CD14-positive monocyte (primary cell): Measurements from ENCODE around the gene SLC22A17. TPM values are rescaled to one million over a fixed set of nuclear protein-coding genes. Genes with fewer than 3 reads are reported as not detected.
"Not testable (repeated sequence)": the region's sequence is repeated elsewhere in the genome, so short reads cannot be mapped to it uniquely, and the experiment has no call there.

ENCODE experiments used
- DNase-seq, 3 donors: peaks; one replicate each; pipeline ENCODE4 v3.0.0-alpha.2; 2011 to 2022
- H2AFZ ChIP-seq: 2 replicates; pipeline ENCODE4 v1.6.0; 2012; ENCODE audit warnings: mild to moderate bottlenecking, low read depth, low read length, inconsistent platforms; ENCODE audit not compliant: insufficient read depth, poor library complexity, severe bottlenecking
- H3K27ac ChIP-seq, 2 donors: 1 replicate in 1 of 2; 2 replicates in 1 of 2; pipeline ENCODE4 v1.5.1; 2012 to 2013; ENCODE audit warnings: low read length in 2 of 2, control low read depth in 1 of 2, inconsistent platforms in 1 of 2, low read depth in 1 of 2, mild to moderate bottlenecking in 1 of 2
- H3K27me3 ChIP-seq, 2 donors: one replicate each; pipeline versions ENCODE4 v1.6.0 to v1.6.1; 2011 to 2013; ENCODE audit warnings: low read length in 2 of 2; ENCODE audit not compliant: control insufficient read depth in 2 of 2, insufficient read depth in 2 of 2
- H3K36me3 ChIP-seq, 2 donors: replicated peaks in 1 of 2; 1 replicate in 1 of 2; 2 replicates in 1 of 2; pipeline versions ENCODE4 v1.5.1 to v1.6.1; 2012 to 2013; ENCODE audit warnings: low read length in 2 of 2, control low read depth in 1 of 2, inconsistent platforms in 1 of 2, mild to moderate bottlenecking in 1 of 2; ENCODE audit not compliant: insufficient read depth in 2 of 2, control insufficient read depth in 1 of 2
- H3K4me1 ChIP-seq, 2 donors: 1 replicate in 1 of 2; 2 replicates in 1 of 2; pipeline versions ENCODE4 v1.5.1 to v1.6.1; 2012 to 2013; ENCODE audit warnings: low read length in 2 of 2, control low read depth in 1 of 2, inconsistent platforms in 1 of 2, mild to moderate bottlenecking in 1 of 2, moderate library complexity in 1 of 2; ENCODE audit not compliant: insufficient read depth in 2 of 2, control insufficient read depth in 1 of 2
- H3K4me2 ChIP-seq: replicated peaks from 2 replicates; pipeline ENCODE3; 2012; ENCODE audit warnings: low read length, moderate library complexity, mild to moderate bottlenecking; ENCODE audit not compliant: poor library complexity, severe bottlenecking; ENCODE audit errors: extremely low read depth
- H3K4me3 ChIP-seq, 3 experiments: fragments of 200-600 bp in 1 of 3; sonication (generic) in 1 of 3; replicated peaks in 1 of 3; 1 replicate in 2 of 3; 2 replicates in 1 of 3; pipeline ENCODE4 v1.5.1; 2011 to 2013; ENCODE audit warnings: low read length in 3 of 3, mild to moderate bottlenecking in 3 of 3, control low read depth in 2 of 3, low read depth in 2 of 3, inconsistent platforms in 1 of 3, moderate library complexity in 1 of 3
- H3K79me2 ChIP-seq: 2 replicates; pipeline ENCODE4 v1.6.0; 2012; ENCODE audit warnings: mild to moderate bottlenecking, control low read depth, inconsistent platforms, low read length, moderate library complexity; ENCODE audit not compliant: insufficient read depth
- H3K9ac ChIP-seq: 2 replicates; pipeline ENCODE4 v1.6.0; 2017; ENCODE audit warnings: low read length, mild to moderate bottlenecking; ENCODE audit not compliant: insufficient read depth, poor library complexity, severe bottlenecking
- H3K9me3 ChIP-seq, 2 donors: replicated peaks in 1 of 2; 1 replicate in 1 of 2; 2 replicates in 1 of 2; pipeline versions ENCODE4 v1.5.1 to v1.6.1; 2012 to 2013; ENCODE audit warnings: low read length in 2 of 2, control low read depth in 1 of 2; ENCODE audit not compliant: control insufficient read depth in 1 of 2, insufficient read depth in 1 of 2
- H4K20me1 ChIP-seq: 2 replicates; pipeline ENCODE4 v1.6.0; 2012; ENCODE audit warnings: mild to moderate bottlenecking, low read length, control low read depth, moderate library complexity; ENCODE audit not compliant: insufficient read depth
- H3K27ac Mint-ChIP-seq, 7 donors: one replicate each; pipeline ENCODE4 v1.8.0; 2020; ENCODE audit warnings: mild to moderate bottlenecking in 7 of 7, mixed read lengths in 7 of 7, moderate library complexity in 6 of 7, inconsistent platforms in 2 of 7
- H3K27me3 Mint-ChIP-seq, 3 donors: one replicate each; pipeline ENCODE4 v1.8.0; 2021 to 2022; ENCODE audit warnings: low read depth in 3 of 3, mild to moderate bottlenecking in 3 of 3, mixed read lengths in 3 of 3, moderate library complexity in 3 of 3, inconsistent platforms in 1 of 3
- H3K36me3 Mint-ChIP-seq, 2 donors: one replicate each; pipeline ENCODE4 v1.8.0; 2020; ENCODE audit warnings: mixed read lengths in 2 of 2, inconsistent platforms in 1 of 2, mild to moderate bottlenecking in 1 of 2
- H3K4me1 Mint-ChIP-seq: one replicate; pipeline ENCODE4 v1.8.0; 2020; ENCODE audit warnings: mild to moderate bottlenecking, mixed read lengths
- H3K4me3 Mint-ChIP-seq, 2 donors: one replicate each; pipeline ENCODE4 v1.8.0; 2020; ENCODE audit warnings: mild to moderate bottlenecking in 2 of 2, mixed read lengths in 2 of 2, moderate library complexity in 1 of 2
- H3K9me3 Mint-ChIP-seq, 7 donors: one replicate each; pipeline ENCODE4 v1.8.0; 2020 to 2022; ENCODE audit warnings: mixed read lengths in 7 of 7, mild to moderate bottlenecking in 6 of 7, moderate library complexity in 6 of 7, inconsistent platforms in 2 of 7
- WGBS: methylation state at CpG from one replicate; pipeline ENCODE4 v1.1.5; 2013; ENCODE audit warnings: missing lambda C conversion rate; ENCODE audit not compliant: insufficient coverage; 5-methylcytosine and 5-hydroxymethylcytosine counted together
- intact Hi-C, 2 donors: fragments of 100-400 bp; cut with micrococcal nuclease; formaldehyde crosslinking; loops; one replicate each; pipeline versions ENCODE4 v1.15.0 to v1.15.1; 2023
- polyA plus RNA-seq, 3 donors: library from polyadenylated mRNA; depleted of rRNA in 1 of 3; unstranded in 2 of 3; stranded (reverse) in 1 of 3; fragments of 300-500 nt in 2 of 3; fragments of >200 nt in 1 of 3; fragmentation: Illumina TruSeq in 2 of 3; gene quantifications; 1 replicate in 2 of 3; 2 replicates in 1 of 3; pipeline ENCODE4 v1.2.3, GENCODE V29; 2012 to 2021
- TF ChIP-seq, protein P1 (sequence below): fragments of 200-600 bp; IDR thresholded peaks from one replicate; pipeline ENCODE4 v1.8.0; 2022; ENCODE audit warnings: antibody characterized with exemption, mild to moderate bottlenecking

The SLC22A17 gene
- polyA plus RNA-seq, 3 donors: not detected

DNA sequence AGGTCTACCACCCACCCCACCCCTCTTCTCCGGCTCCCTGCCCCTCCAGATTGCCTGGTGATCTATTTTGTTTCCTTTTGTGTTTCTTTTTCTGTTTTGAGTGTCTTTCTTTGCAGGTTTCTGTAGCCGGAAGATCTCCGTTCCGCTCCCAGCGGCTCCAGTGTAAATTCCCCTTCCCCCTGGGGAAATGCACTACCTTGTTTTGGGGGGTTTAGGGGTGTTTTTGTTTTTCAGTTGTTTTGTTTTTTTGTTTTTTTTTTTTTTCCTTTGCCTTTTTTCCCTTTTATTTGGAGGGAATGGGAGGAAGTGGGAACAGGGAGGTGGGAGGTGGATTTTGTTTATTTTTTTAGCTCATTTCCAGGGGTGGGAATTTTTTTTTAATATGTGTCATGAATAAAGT lies 26.9 kb downstream of the SLC22A17 start:
- H3K27ac ChIP-seq, H3K4me3 ChIP-seq, H3K27me3 Mint-ChIP-seq, H3K4me2 ChIP-seq, H3K9me3 Mint-ChIP-seq, H3K9me3 ChIP-seq, H3K9ac ChIP-seq, DNase-seq, H3K27me3 ChIP-seq, H2AFZ ChIP-seq: not testable (repeated sequence)
- Mint-ChIP-seq H3K36me3 (peaks cover 33 to 36% of the 10 kb centered on the region in 2 donors), H3K4me3 (peak overlapping the region in 1 of 2 donors; percentile 16), H3K27ac (peak overlapping the region in 3 of 7 donors; percentile 25 to 77 (median 42)), H3K4me1 (peaks cover 13% of the 10 kb centered on the region)
- Histone ChIP-seq H3K79me2 (peaks cover 27% of the 10 kb centered on the region), H4K20me1 (peaks cover 24% of the 10 kb centered on the region), H3K36me3 (peaks cover 27 to 37% of the 10 kb centered on the region in 2 donors), H3K4me1 (peaks cover 12 to 13% of the 10 kb centered on the region in 2 donors)
- intact Hi-C loops: loop anchor here in 1 of 2 donors (10.0 kb wide), 2 partner anchors 139 to 239 kb away; partner anchors contain the start of genes AP1G2 and NGDN
- WGBS: no CpG with 5 or more reads among the region's 5 CpGs

DNA sequence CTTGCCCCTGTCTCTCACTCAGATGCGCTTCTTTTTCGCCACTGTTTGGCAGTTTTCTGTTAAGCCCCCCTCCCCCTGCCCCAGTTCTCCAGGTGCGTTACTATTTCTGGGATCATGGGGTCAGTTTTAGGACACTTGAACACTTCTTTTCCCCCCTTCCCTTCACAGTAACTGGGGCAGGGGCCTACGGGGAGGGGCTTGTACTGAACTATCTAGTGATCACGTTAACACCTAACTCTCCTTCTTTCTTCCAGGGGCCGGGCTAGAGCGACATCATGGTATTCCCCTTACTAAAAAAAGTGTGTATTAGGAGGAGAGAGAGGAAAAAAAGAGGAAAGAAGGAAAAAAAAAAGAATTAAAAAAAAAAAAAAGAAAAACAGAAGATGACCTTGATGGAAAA lies 27.7 kb downstream of the SLC22A17 start:
- Histone ChIP-seq H3K36me3 (peaks cover 27 to 37% of the 10 kb centered on the region in 2 donors), H2AFZ (no peak overlapping the region), H3K79me2 (peaks cover 27% of the 10 kb centered on the region), H3K4me1 (peaks cover 20 to 21% of the 10 kb centered on the region in 2 donors), H3K4me3 (no peak overlapping the region), H3K27me3 (no peaks in the 10 kb centered on the region), H3K4me2 (no peak overlapping the region), H4K20me1 (peaks cover 24% of the 10 kb centered on the region), H3K9me3 (no peaks in the 10 kb centered on the region), H3K27ac (no peak overlapping the region), H3K9ac (no peak overlapping the region)
- TF ChIP-seq, protein P1, sequence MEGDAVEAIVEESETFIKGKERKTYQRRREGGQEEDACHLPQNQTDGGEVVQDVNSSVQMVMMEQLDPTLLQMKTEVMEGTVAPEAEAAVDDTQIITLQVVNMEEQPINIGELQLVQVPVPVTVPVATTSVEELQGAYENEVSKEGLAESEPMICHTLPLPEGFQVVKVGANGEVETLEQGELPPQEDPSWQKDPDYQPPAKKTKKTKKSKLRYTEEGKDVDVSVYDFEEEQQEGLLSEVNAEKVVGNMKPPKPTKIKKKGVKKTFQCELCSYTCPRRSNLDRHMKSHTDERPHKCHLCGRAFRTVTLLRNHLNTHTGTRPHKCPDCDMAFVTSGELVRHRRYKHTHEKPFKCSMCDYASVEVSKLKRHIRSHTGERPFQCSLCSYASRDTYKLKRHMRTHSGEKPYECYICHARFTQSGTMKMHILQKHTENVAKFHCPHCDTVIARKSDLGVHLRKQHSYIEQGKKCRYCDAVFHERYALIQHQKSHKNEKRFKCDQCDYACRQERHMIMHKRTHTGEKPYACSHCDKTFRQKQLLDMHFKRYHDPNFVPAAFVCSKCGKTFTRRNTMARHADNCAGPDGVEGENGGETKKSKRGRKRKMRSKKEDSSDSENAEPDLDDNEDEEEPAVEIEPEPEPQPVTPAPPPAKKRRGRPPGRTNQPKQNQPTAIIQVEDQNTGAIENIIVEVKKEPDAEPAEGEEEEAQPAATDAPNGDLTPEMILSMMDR: no peak
- Mint-ChIP-seq H3K4me1 (peaks cover 20% of the 10 kb centered on the region), H3K9me3 (peaks cover 0 to 3% (median 0%) of the 10 kb centered on the region in 7 donors), H3K27me3 (peaks cover 0 to 2% (median 0%) of the 10 kb centered on the region in 3 donors), H3K4me3 (no peak overlapping the region), H3K36me3 (peaks cover 33 to 37% of the 10 kb centered on the region in 2 donors), H3K27ac (peak overlapping the region in 1 of 7 donors; percentile 73)
- DNase-seq: no peak
- intact Hi-C loops: loop anchor here (5.0 to 10.0 kb wide), 4 partner anchors 38 to 240 kb away; partner anchors contain the start of genes ACIN1 (in 1 of the 2), AP1G2 (in 1 of the 2), C14orf119 (in 1 of the 2) and HOMEZ (in 1 of the 2)
- no CpG with 5 or more reads among the region's 7 CpGs for WGBS
